Measurements from ENCODE around the gene GBF1. TPM values are rescaled to one million over a fixed set of nuclear protein-coding genes. Genes with fewer than 3 reads are reported as not detected.

Gene GBF1
- polyA plus RNA-seq, 1 experiment: 31.9 TPM

- ChIA-PET CTCF (no interaction called here), POLR2A (interaction anchor here (0.5 kb wide), 1 partner anchor 16 kb away, joined by 4 read pairs; no protein-coding TSS in a partner anchor)
- no peak for TF ChIP-seq CTCF (IDR thresholded peaks at IDR 0.05; ENCODE audit: low read depth, low read length)
- peaks cover 56% of the 10 kb centered on the region for H3K27me3 ChIP-seq (ENCODE audit: control insufficient read depth, insufficient read depth, low read length)
- DNase-seq (ENCODE audit: low read depth, low spot score): no peak
- no peak overlapping the region for H3K4me3 ChIP-seq (ENCODE audit: low read depth, low read length)
- H3K27ac ChIP-seq (ENCODE audit: low read depth, low read length): no peak overlapping the region
- H3K9me3 ChIP-seq (ENCODE audit: control insufficient read depth, insufficient read depth, low read length): no peaks in the 10 kb centered on the region; the same call in 1 of the 2 replicates
Observed at GRCh38 chr10:102416695-102417094, 171.4 kb downstream of the GBF1 start.

GRCh38 chr10:102418622-102419268 is 173.4 kb downstream of the GBF1 start, which contains the start of gene PSD:
Gene PSD, minus strand, starts transcription at chr10:102418785. Its CDS starts 1,747 bp downstream, at chr10:102417038.
- DNase-seq (ENCODE audit: low read depth, low spot score): no peak
- Histone ChIP-seq H3K27ac (ENCODE audit: low read depth, low read length) (no peak within 1 kb of the TSS), H3K9me3 (ENCODE audit: control insufficient read depth, insufficient read depth, low read length) (no peaks in the 10 kb centered on the region; the same call in 1 of the 2 replicates), H3K4me3 (ENCODE audit: low read depth, low read length) (peak within 1 kb of the TSS; percentile 92), H3K27me3 (ENCODE audit: control insufficient read depth, insufficient read depth, low read length) (peaks cover 38% of the 10 kb centered on the region)
- TF ChIP-seq CTCF (IDR thresholded peaks at IDR 0.05; ENCODE audit: low read depth, low read length): no peak
- ChIA-PET CTCF (no interaction called here), POLR2A (no interaction called here)

DNA sequence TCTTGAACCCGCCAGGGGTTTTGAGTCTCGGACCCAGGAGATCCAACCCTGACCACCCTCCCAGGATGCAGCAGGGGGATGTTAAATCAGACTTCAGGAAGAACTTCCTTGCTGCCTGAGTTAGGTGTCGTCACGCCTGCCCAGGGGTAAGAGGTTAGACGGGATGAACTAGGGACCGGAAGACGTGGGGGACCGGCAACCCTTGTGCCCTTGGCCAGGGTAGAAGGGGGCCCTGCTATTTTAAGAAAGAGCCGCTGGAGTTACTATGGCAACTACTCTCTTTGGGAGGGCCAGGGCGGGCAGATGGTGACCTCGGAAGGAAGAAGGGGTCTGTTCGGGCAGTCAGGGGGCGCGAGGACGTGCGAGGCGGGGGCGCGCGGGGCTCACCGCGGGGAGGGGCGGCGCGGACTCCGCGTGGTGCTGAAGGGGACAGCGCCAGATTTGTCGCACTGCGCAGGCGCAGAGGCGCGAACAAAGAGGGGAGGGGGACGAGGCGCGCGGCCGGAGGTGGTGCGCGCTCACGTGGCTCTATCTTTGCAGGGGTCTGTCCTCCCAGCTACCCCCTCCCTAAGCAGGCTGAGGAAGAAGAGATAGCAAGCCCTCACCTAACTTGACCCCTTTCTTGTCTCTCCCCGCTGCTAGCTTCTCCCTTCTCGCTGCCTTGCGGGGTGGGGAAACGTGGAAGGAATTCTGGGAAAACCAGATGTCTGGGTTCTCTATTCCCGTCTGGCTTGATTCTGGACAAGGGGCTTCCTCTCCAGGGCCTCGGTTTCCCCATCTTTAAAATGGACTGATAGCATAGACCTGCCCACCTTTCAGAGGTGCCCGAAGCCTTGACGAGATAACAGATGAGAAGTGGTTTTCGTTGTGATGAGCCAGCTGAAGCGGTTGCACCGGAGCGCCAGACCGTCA is 174.2 kb downstream of the GBF1 start:
- peak overlapping the region; percentile 92 for H3K4me3 ChIP-seq (ENCODE audit: low read depth, low read length)
- ChIA-PET POLR2A (no interaction called here), CTCF (interaction anchor here (0.8 to 5.0 kb wide), 4 partner anchors 20 to 250 kb away, joined by 4 to 33 read pairs (median 8); no protein-coding TSS in a partner anchor)
- H3K27me3 ChIP-seq (ENCODE audit: control insufficient read depth, insufficient read depth, low read length): peaks cover 35% of the 10 kb centered on the region
- TF ChIP-seq CTCF (IDR thresholded peaks at IDR 0.05; ENCODE audit: low read depth, low read length): no peak
- H3K9me3 ChIP-seq (ENCODE audit: control insufficient read depth, insufficient read depth, low read length): no peaks in the 10 kb centered on the region; the same call in 1 of the 2 replicates
- no peak overlapping the region for H3K27ac ChIP-seq (ENCODE audit: low read depth, low read length)
- no peak for DNase-seq (ENCODE audit: low read depth, low spot score)

- no peak for TF ChIP-seq CTCF (IDR thresholded peaks at IDR 0.05; ENCODE audit: low read depth, low read length)
- ChIA-PET POLR2A (interaction anchor here (0.8 to 3.3 kb wide), 4 partner anchors 12 to 251 kb away, joined by 3 to 31 read pairs (median 8); partner anchors contain the start of gene CUEDC2), CTCF (interaction anchor here (0.8 to 5.0 kb wide), 4 partner anchors 20 to 250 kb away, joined by 4 to 33 read pairs (median 8); no protein-coding TSS in a partner anchor)
- no peaks in the 10 kb centered on the region; the same call in 1 of the 2 replicates for H3K9me3 ChIP-seq (ENCODE audit: control insufficient read depth, insufficient read depth, low read length)
- peak overlapping the region; percentile 84 for H3K27ac ChIP-seq (ENCODE audit: low read depth, low read length)
- no peak for DNase-seq (ENCODE audit: low read depth, low spot score)
- peaks cover 27% of the 10 kb centered on the region for H3K27me3 ChIP-seq (ENCODE audit: control insufficient read depth, insufficient read depth, low read length)
- peak overlapping the region; percentile 92 for H3K4me3 ChIP-seq (ENCODE audit: low read depth, low read length)
Observed at GRCh38 chr10:102420181-102420713, 174.9 kb downstream of the GBF1 start.
